DMS153 (cell line): ENCODE data around the gene GPR107.
"Not testable (repeated sequence)": the region's sequence is repeated elsewhere in the genome, so short reads cannot be mapped to it uniquely, and the experiment has no call there.

ENCODE experiments used
- DNase-seq: peaks from one replicate; lab custom pipeline; 2025; lab: John Stamatoyannopoulos, UW

GPR107 gene

DNA sequence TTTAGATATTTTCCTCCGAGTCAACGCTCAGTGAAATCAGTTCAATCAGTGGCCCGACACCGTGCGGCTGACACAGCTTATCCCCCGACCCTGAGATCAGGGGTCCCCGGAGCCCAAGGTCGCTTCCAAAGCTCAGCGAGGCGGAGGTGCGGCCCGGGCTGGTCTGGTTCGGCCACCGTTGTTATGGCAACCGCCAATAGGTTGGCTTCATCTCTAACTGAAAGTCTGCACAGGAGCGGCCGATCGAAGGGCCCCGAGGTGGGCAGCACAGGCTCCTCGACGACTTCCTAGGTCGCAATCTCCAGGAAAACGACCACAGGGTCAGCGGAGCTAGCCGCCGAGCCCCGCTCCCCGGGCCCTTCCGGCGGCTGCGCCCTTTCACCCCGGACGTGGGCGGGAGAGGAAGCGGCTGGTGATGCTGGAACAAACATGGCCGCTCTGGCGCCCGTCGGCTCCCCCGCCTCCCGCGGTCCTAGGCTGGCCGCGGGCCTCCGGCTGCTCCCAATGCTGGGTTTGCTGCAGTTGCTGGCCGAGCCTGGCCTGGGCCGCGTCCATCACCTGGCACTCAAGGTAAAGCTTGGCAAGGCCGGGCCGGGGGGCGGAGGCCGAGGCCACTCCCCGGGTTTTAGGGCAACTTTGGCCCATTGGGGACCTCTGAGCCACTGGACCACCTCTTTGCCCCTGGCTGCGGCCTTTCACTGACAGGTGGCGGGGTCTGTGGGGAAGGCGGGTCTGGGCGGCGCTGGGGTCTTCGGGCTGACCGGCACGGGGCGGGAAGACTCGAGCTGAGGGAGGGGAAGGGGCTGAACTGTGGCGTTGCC lies at the start of gene GPR107:
GPR107 (plus strand) TSS at position 403 of the 821 bp plus-strand sequence; CDS start at position 430, 27 bp downstream.
- peak; percentile 32 for DNase-seq

DNA sequence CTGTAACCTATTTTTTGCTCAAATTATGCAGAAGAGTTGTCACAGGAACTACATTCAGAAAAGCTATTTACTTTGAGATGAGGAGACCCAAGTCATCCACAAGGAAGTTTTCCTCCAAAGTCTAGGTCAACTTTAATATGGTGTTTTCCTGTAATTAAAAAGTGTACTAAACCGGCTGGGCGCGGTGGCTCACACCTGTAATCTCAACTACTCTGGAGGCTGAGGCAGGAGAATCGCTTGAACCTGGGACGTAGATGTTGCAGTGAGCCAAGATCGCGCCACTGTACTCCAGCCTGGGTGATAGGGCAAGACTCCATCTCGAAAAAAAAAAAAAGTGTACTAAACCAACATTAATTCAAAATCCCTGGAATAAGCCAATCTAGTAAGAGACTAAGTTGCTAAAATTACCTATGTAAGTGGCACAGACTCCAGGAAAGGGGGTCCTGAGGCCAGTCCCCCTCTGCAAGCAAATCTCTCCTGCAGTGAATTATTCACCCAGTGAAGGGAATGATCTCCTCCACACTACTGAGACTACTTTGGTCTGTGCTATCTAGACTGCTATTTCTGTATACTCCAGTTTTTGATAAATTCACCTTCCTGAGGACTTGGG lies 49.7 kb upstream of the GPR107 start:
- DNase-seq, result no peak

DNA sequence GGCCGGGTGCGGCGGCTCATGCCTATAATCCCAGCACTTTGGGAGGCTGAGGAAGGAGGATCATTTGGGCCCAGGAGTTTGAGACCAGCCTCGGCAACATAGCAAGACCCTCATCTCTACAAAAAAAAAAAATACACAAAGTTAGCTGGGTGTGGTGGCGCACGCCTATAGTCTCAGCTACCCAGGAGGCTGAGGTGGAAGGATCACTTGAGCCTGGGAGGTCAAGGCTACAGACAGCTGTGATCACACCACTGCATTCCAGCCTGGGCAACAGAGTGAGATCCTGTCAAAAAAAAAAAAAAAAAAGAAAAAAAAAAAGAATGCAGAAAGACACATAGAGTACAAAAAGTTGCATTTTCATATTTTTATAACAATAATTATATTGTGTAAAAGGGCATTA lies 46.8 kb upstream of the GPR107 start:
- DNase-seq, result not testable (repeated sequence)

DNA sequence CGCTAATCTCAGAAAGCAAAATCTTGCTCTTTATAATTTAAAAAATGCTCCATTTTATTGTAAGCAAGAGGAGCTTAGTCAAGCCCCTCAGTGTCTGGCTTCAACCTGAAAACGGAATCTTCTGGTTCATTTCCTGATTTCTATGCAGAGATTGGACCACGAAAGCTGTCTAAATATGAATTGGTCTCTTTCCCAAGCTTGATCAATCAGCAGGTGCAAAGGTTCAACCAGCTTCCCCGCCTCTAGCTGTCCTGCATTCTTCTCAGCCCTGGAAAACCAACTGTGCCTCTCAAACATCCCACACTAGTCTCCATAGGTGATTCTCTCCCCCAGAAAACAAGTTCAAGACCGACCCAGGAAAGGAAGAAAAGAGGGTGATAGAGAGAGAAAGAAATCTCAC lies 45.2 kb upstream of the GPR107 start:
- DNase-seq, result no peak

DNA sequence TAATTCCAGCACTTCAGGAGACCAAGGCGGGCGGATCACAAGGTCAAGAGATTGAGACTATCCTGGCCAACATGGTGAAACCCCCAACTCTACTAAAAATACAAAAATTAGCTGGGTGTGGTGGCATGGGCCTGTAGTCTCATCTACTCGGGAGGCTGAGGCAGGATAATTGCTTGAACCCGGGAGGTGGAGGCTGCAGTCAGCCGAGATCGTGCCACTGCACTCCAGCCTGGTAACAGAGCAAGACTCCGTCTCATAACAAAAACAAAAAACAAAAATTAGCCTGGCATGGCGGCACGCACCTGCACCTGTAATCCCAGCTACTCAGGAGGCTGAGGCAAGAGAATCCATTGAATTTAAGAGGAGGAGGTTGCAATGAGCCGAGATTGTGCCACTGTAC lies 44.2 kb upstream of the GPR107 start:
- not testable (repeated sequence) for DNase-seq

DNA sequence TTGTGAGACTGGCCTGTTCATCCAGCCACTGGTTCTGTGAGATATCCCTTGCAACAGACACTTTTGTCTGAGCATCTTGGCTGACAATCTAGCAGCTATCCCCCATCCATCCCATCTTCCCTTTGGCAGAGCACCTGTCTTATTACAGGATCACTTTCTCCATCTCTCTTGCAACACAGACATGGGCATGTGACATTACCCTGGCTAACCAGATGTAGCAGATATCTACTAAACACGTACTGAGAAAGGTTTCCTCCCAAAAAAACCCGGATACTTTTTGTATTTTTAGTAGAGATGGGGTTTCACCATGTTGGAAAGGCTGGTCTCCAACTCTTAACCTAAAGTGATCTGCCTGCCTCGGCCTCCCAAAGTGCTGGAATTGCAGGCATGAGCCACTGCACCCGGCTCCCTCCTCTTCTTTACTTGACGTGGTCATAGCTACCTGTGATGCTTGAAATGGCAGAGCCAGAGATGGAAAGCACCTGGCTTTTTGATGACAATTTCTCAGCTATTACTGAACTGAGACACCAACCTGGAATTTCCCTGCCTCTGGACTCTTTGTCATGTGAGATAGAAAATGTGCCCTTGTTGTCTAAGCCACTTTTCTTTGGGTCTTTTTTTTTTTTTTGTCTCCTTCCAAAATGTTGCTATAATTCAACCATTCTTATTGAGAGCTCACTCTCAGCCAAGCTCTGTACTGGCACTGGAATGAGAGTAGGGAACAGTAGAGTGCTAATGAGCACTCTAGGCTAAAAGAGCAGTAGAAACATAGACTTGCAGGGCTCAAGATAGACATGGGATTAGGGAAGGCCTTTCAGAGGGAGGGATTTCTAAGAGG lies 43.3 kb upstream of the GPR107 start:
- no peak for DNase-seq

DNA sequence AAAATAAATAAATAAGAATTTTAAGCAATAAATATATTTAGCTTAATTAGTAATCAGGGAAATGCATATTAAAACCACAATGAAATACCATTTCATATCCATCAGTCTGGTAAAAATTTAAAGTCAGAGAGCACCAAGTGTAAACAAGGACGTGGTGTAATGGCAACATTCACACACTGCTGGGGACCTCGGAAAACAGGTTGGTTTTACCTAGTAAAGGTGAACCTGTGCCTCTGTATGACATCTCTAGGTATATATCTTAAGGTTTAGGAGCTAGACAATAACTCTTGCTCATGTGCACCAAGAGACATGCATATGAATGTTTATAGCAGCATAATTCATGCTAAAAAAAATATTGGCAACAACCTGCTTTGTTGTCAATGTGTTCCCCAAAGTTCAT lies 40.4 kb upstream of the GPR107 start:
- DNase-seq, result no peak

DNA sequence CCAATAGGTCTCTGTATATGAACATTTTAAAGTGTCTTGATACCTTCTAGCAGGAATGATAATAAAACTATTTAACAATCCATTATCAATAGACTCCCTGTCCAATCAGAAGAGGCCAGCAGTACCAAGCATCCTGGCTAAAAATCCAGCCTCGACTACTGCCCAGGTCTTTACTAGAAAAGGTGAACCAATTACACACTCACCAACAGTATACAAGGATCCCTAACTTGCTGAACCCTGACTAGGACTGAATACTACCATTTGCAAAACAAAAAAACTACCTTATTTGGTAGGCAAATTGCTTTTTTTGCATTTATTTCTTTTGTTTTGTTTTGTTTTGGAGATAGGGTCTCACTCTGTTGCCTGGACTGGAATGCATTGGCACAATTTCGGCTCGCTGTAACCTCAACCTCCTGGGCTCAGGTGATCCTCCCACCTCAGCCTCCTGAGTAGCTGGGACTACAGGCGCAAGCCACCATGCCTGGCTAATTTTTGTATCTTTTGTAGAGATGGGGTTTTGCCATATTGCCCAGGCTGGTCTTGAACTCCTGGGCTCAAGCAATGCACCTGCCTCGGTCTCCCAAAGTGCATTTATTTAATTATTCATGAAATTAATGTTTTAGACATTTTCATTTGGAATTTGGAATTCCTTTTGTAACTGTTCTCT lies 38.2 kb upstream of the GPR107 start:
- DNase-seq, result no peak

DNA sequence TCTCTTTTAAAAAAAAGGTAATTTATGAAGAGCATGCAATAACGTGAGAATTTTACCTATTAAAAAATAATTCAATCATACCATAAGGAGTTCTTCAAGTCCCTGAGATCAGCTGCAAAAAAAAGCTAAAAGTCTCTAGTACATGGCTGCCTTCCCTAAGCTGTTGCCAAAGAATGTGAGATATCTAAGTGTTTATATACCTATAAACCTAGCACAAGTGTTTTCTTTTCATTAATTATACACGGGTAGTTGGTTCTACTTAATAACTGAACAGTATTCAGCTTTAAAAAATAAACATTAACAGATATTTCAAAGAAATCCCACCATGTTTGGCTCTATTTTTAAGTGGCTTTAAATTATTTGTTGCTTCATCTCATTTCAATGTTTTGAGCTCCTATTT lies 36.6 kb upstream of the GPR107 start:
- no peak for DNase-seq

DNA sequence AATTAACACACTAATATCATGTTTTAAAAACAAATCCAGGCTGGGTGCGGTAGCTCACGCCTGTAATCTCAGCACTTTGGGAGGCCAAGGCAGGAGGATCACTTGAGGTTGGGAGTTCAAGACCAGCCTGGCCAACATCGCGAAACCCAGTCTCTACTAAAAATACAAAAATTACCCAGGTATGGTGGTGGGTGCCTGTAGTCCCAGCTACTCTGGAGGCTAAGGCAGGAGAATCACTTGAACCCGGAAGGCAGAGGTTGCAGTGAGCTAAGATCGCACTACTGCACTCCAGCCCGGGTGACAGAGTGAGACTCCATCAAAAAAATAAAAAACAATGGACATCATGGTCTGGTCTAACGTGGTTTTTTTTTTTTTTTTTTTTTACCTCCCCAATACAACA lies 36.2 kb upstream of the GPR107 start:
- not testable (repeated sequence) for DNase-seq

DNA sequence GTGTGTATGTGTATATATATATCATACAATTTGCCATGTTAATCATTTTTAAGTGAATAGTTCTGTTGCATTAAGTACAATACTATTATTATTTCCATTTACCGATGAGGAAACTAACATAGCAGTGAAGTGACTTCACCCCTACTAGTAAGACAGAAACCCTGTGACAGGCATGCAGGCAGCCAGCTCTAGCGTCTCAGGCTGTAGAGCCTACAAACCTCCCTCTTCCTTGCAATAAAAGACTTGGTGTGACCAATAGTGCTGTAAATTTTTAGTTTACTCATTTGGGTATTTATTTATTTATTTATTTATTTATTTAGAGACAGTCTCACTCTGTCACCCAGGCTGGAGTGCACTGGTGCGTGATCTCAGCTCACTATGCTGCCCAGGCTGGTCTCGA lies 35.4 kb upstream of the GPR107 start:
- DNase-seq, result no peak

DNA sequence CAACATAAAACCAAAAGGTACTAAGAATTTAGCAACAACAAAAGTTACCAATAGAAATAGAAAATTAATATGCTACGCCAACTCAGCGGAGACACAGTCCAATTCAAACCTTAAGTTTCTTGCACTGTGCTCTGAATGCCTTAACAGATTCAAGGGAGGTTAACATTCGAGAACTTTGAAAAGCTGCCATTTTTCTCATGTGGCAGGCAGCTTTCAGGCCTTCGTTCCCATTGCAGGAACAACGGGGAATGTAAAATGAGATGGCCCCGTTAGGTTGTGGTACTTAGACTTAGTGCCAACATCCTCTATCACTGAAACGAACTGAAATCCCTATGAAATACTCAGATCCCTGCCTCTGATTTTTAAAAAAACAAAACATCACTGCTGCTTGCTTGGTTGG lies 33.1 kb upstream of the GPR107 start:
- DNase-seq, result no peak

DNA sequence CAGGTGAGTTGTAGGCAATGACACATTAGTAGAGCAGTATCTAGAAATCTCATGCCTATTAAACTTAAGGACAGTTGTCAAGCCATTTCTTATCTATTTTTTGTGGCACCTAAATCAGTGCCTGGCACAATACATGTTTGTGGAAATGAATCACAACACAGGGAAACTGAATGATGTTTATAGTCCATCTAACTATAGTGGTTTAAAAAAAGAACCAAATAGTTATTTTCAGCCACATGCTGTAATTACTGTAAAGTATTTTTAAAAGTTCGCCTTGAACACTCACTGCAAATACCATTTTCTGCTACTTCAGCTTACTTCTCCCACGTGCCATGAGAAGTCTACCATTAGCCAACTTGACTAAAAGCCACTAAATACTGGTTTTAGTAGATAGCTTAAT lies 32.6 kb upstream of the GPR107 start:
- no peak for DNase-seq

DNA sequence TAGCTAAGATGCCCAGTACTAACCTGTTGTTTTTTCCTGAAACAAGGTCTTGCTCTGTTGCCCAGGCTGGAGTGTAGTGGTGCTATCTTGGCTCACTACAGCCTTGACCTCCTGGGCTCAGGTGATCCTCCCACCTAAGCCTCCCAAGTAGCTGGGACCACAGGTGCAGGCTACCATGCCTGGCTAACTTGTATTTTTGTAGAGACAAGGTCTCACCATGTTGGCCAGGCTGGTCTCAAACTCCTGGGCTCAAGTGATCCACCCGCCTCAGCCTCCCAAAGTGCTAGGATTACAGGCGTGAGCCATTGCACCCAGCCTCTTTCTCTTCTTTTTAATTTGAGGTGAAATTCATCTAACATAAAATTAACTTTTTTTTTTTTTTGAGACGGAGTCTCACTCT lies 31.9 kb upstream of the GPR107 start:
- not testable (repeated sequence) for DNase-seq

DNA sequence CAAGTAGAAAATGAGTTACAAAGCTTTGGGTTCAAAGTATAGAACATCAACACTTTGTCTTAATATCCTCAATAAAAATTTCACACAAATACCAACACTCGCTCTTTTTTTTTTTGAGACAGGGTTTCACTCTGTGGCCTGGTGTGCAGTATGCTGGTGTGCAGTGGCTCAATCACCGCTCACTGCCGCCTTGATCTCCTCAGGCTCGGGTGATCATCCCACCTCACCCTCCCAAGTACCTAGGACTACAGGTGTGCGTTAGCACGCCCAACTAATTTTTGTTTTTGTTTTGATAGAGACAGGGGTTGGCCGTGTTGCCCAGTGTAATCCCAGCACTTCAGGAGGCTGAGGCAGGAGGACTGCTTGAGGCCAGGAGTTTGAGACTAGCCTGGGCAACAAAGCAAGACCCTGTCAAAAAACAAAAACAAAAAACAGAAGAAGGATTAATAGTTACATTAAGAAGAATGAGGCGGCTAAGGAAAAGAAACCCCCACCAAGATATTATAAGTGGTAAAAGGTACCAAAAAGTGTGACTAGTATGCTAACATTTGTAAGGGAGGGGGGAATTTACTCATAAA lies 31.1 kb upstream of the GPR107 start:
- no peak for DNase-seq

DNA sequence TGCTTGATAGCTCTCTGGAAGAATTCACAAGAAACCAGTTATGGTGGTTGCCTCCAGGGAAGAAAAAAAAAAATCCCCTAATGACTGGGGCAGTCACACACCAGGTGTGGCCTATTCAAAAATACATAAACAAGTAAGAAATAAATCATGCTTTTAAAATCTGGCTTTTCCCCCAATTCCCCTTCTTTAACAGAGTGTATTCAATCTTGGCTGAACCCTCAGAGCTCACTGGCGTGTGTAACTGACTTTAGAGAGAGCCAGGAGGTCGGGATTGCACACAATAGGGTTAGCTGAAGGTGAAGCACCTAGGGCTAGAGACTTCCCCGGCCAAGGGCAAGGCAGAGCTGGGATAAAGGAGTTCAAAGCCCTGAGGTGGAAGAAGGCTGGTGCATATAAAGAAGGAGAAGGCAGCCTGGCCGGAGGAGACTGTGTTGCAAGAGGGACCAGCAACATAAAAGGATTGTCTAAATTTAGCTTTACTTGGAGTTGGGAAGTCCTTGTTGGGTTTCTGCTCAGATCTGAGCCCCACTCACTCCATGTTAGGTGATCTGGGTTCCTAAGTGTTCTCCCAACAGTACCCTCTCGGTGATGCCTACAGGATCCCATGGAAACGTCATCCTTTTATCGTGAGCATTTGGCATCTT lies 30.4 kb upstream of the GPR107 start:
- no peak for DNase-seq

DNA sequence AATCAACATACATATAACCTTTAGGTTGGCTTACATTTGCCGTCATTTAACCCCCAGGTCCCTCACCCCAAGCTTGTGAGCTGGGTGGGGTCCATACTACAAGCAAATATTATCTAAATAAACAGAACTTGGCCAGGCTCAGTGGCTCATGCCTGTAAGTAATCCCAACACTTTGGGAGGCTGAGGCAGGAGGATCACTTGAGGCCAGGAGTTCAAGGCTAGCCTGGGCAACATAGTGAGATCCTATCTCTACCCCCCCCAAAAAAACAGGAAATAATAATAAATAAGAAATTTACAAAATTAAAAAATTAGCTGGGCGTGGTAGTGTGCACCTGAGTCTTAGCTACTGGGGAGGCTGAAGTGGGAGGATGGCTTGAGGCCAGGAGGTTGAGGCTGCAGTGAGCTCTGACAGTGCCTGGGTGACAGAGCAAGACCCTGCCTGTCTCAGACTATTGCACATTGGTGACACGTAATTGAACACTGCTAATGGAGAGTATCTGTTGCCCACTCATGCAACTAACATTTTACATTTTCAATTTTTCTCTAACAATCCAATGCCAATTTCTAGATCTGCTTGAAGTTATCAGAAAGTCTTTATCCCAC lies 29.6 kb upstream of the GPR107 start:
- no peak for DNase-seq

DNA sequence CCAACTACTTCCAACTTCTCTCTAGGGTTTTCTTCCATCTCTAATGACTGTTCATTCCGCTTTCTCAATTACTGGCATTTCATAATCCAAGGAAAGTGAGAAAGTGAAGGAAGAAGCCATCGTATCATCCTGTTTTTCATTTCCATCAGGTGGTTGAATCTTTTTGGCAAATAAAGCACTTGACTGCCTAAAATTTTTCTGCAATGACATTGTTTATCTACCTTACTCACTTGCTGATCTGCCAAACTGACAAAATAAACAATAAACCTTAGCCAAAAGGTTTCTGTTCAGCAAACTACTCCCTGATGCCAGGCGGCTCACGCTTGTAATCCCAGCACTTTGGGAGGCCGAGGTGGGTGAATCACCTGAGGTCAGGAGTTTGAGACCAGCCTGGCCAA lies 29.1 kb upstream of the GPR107 start:
- DNase-seq, result no peak

DNA sequence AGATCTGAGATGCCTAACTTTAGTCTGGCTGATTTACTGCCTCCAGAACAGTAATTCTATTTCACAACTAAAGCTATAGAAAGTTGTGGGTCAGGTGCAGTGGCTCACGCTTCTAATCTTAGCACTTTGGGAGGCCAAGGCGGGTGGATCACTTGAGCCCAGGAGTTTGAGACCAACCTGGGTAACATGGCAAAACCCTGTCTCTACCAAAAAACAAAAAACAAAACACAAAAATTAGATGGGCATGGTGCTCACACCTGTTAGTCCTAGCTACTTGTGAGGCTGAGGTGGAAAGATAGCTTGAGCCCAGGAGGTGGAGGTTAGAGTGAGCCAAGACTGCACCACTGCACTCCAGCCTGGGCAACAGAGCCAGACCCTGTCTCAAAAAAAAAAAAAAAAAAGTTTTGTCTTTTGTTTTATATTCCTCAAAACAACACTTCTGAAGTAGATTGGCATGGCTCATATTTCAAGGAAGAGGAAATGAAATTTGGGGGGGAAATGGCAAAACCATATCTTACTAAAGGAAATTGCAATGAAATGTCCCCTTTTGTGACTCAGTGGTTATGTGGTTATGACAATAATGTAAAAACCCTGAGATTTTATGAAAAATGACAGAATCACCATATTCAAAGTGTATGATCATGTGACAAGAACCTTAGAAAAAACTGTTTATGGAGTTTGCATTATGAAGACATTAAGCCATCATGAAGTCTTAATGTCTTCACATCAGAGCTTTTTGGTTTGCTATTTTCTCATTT lies 26.9 kb upstream of the GPR107 start:
- DNase-seq, result no peak
